Vagina (tissue), 2 donors: Measurements from ENCODE around the gene RAB12.

Experiments used
- POLR2A ChIP-seq, 2 donors: fragments of 450-650 bp; IDR thresholded peaks; one replicate each; pipeline ENCODE4 v1.6.1; 2017; ENCODE audit warnings: antibody characterized with exemption in 2 of 2, mild to moderate bottlenecking in 2 of 2, moderate library complexity in 2 of 2
- TF ChIP-seq, protein P1 (sequence below), 3 experiments: fragments of 450-650 bp in 2 of 3; fragments of 200-600 bp in 1 of 3; sonication (generic) in 1 of 3; IDR thresholded peaks; one replicate each; pipeline ENCODE4 v1.5.1; 2017 to 2019; ENCODE audit warnings: antibody characterized with exemption in 3 of 3, mild to moderate bottlenecking in 2 of 3, moderate library complexity in 2 of 3

DNA sequence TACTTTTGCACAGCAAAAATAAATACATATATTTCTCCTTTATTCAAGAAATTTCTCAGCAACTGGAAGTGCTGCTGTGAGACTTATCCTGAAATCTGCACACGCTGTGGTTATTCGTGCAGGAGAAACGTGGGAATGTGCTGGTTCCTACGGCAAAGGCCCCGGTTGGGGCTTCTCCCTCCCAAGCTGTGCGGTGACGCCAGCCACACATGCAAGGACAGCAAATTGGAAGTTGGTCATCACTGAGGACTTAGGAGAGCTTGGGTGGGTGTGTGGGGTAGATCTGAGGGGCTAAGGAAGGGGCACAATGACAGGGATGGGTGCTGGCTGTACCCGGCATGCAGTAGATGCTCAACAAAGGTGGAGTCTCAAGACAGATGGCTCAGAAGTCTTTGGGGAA lies 79.6 kb downstream of the RAB12 start:
- TF ChIP-seq, protein P1, sequence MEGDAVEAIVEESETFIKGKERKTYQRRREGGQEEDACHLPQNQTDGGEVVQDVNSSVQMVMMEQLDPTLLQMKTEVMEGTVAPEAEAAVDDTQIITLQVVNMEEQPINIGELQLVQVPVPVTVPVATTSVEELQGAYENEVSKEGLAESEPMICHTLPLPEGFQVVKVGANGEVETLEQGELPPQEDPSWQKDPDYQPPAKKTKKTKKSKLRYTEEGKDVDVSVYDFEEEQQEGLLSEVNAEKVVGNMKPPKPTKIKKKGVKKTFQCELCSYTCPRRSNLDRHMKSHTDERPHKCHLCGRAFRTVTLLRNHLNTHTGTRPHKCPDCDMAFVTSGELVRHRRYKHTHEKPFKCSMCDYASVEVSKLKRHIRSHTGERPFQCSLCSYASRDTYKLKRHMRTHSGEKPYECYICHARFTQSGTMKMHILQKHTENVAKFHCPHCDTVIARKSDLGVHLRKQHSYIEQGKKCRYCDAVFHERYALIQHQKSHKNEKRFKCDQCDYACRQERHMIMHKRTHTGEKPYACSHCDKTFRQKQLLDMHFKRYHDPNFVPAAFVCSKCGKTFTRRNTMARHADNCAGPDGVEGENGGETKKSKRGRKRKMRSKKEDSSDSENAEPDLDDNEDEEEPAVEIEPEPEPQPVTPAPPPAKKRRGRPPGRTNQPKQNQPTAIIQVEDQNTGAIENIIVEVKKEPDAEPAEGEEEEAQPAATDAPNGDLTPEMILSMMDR (IDR thresholded peaks at IDR 0.05) = no peak
- TF ChIP-seq POLR2A (IDR thresholded peaks at IDR 0.05) = no peak
